Activated CD8-positive, alpha-beta memory T cell treated with anti-CD3 and anti-CD28 coated beads for 1 hour (primary cell): Measurements from ENCODE around the gene TRIM29.

Experiments used
- DNase-seq, 2 donors: peaks; one replicate each; pipeline ENCODE4 v3.0.0-alpha.2; 2020; ENCODE audit warnings: low read depth in 1 of 2; ENCODE audit errors: extremely low read depth in 1 of 2

Gene TRIM29

GRCh38 chr11:120064341-120064740 lies 73.6 kb downstream of the TRIM29 start:
- DNase-seq = no peak

- DNase-seq = no peak
Measured at GRCh38 chr11:120063686-120064340, 74.1 kb downstream of the TRIM29 start.

GRCh38 chr11:120062561-120062930 lies 75.4 kb downstream of the TRIM29 start:
- no peak for DNase-seq

DNA sequence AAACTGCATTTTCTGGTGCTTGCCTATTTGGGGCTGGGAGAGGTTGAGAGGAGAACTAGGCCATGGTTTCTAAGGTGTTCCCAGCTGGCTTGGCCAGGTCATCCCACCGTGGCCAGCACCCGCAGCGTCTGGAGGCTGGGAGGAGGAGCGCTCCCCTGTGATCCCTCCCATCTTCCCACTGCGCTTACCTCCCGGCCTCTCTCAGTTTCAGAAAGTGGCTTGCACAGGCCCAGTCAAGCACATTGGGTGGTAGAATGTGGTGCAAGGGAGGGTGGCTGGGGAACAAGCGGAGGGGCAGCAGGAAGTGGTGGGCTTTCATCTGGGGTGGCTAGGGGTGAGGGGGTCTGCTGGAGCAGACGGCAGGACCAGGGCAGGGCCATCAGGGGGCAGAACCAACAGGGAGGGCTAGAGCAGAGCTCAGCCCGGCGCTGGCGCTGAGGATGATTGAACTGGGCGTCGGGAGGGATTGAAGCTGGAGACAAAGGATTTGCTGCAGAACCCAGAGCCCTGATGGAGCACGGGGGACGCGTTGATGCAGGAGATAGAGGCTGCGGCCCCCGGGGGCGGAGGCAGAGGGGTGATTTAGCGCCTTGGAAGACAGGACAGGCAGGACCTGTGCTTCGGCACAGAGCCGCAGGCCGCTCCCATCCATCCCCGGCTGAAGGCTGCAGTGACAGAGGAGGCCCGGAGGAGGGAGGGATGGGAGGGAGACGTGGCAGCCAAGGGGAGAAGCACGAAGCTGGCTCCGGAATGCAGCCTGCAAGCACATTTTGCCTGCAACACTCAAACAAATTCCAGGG lies 76.0 kb downstream of the TRIM29 start:
- no peak for DNase-seq
